ENCODE results near the gene CPXM1.

GRCh38 chr20:2757969-2758368 lies 42.5 kb downstream of the CPXM1 start:
- TF ChIP-seq EZH2phosphoT487 (IDR thresholded peaks at IDR 0.05; ENCODE audit: borderline replicate concordance) (no peak), CTCF (conservative IDR thresholded peaks at IDR 0.05; ENCODE audit: low read length) (no peak)

Measured in Loucy (cell line).